KOPT-K1 (cell line): ENCODE data around the gene NMT2.
A peak's percentile ranks its signal among the peaks of the same experiment; 100 is the strongest.

ENCODE experiments used
- H3K27ac ChIP-seq: fragments of 200-600 bp; sonication (generic); 2 replicates; pipeline ENCODE4 v1.5.1; 2016; ENCODE audit warnings: antibody characterized with exemption, mild to moderate bottlenecking, low read depth, low read length; ENCODE audit not compliant: poor library complexity, severe bottlenecking
- H3K36me3 ChIP-seq: fragments of 200-600 bp; sonication (generic); 2 replicates; pipeline ENCODE4 v1.5.1; 2017; ENCODE audit warnings: antibody characterized with exemption, mild to moderate bottlenecking, low read length, moderate library complexity; ENCODE audit not compliant: insufficient read depth
- H3K9me3 ChIP-seq: fragments of 200-600 bp; sonication (generic); 2 replicates; pipeline ENCODE4 v1.5.1; 2017; ENCODE audit warnings: antibody characterized with exemption, low read length, mild to moderate bottlenecking; ENCODE audit not compliant: insufficient read depth, poor library complexity, severe bottlenecking

Gene NMT2

GRCh38 chr10:15196021-15196834, 27.7 kb upstream of the NMT2 start:
- H3K9me3 ChIP-seq, result no peaks in the 10 kb centered on the region
- H3K27ac ChIP-seq, result no peak overlapping the region
- no peaks in the 10 kb centered on the region for H3K36me3 ChIP-seq

GRCh38 chr10:15189133-15189885, 20.8 kb upstream of the NMT2 start:
- H3K36me3 ChIP-seq, result no peaks in the 10 kb centered on the region

GRCh38 chr10:15188603-15189002, 20.1 kb upstream of the NMT2 start:
- Histone ChIP-seq H3K36me3 (no peaks in the 10 kb centered on the region), H3K9me3 (no peaks in the 10 kb centered on the region), H3K27ac (no peak overlapping the region)

More at GRCh38 chr10:15189133-15189885, 20.8 kb upstream of the NMT2 start:
- Histone ChIP-seq H3K9me3 (no peaks in the 10 kb centered on the region), H3K27ac (no peak overlapping the region)

GRCh38 chr10:15183689-15184481, 15.4 kb upstream of the NMT2 start:
- Histone ChIP-seq H3K9me3 (no peaks in the 10 kb centered on the region), H3K36me3 (no peaks in the 10 kb centered on the region), H3K27ac (no peak overlapping the region)

GRCh38 chr10:15182540-15183207, 14.2 kb upstream of the NMT2 start:
- no peaks in the 10 kb centered on the region for H3K36me3 ChIP-seq
- no peaks in the 10 kb centered on the region for H3K9me3 ChIP-seq
- H3K27ac ChIP-seq, result no peak overlapping the region

- Histone ChIP-seq H3K36me3 (no peaks in the 10 kb centered on the region), H3K27ac (no peak overlapping the region), H3K9me3 (no peaks in the 10 kb centered on the region)
Observed at GRCh38 chr10:15181576-15182156, 13.2 kb upstream of the NMT2 start.

- H3K9me3 ChIP-seq, result no peaks in the 10 kb centered on the region
- H3K36me3 ChIP-seq, result no peaks in the 10 kb centered on the region
- no peak overlapping the region for H3K27ac ChIP-seq
Observed at GRCh38 chr10:15180736-15181135, 12.2 kb upstream of the NMT2 start.

GRCh38 chr10:15176269-15176668, 7.8 kb upstream of the NMT2 start:
- Histone ChIP-seq H3K36me3 (no peaks in the 10 kb centered on the region), H3K27ac (no peak overlapping the region), H3K9me3 (no peaks in the 10 kb centered on the region)

GRCh38 chr10:15175587-15175986, 7.1 kb upstream of the NMT2 start:
- Histone ChIP-seq H3K27ac (no peak overlapping the region), H3K36me3 (no peaks in the 10 kb centered on the region), H3K9me3 (no peaks in the 10 kb centered on the region)

GRCh38 chr10:15172306-15172840, 3.9 kb upstream of the NMT2 start:
- no peak overlapping the region for H3K27ac ChIP-seq
- no peaks in the 10 kb centered on the region for H3K9me3 ChIP-seq
- H3K36me3 ChIP-seq, result no peaks in the 10 kb centered on the region

- H3K27ac ChIP-seq, result peak overlapping the region; percentile 93
- H3K9me3 ChIP-seq, result no peaks in the 10 kb centered on the region
- H3K36me3 ChIP-seq, result no peaks in the 10 kb centered on the region
Observed at GRCh38 chr10:15169555-15170401, 1.3 kb upstream of the NMT2 start.

- peak overlapping the region; percentile 93 for H3K27ac ChIP-seq
- no peaks in the 10 kb centered on the region for H3K36me3 ChIP-seq
- no peaks in the 10 kb centered on the region for H3K9me3 ChIP-seq
Observed at GRCh38 chr10:15168786-15169554, 477 bp upstream of the NMT2 start.
